HG03521 (cell line): Measurements from ENCODE around the gene KRT79.
"Not testable (repeated sequence)": the region's sequence is repeated elsewhere in the genome, so short reads cannot be mapped to it uniquely, and the experiment has no call there.

Experiments
- ATAC-seq: cut with Tn5 transposase; IDR thresholded peaks from one replicate; pipeline ENCODE4 v1.9.1; 2021; ENCODE audit warnings: mild to moderate bottlenecking, moderate library complexity; ENCODE audit not compliant: unreplicated experiment

Gene KRT79

DNA sequence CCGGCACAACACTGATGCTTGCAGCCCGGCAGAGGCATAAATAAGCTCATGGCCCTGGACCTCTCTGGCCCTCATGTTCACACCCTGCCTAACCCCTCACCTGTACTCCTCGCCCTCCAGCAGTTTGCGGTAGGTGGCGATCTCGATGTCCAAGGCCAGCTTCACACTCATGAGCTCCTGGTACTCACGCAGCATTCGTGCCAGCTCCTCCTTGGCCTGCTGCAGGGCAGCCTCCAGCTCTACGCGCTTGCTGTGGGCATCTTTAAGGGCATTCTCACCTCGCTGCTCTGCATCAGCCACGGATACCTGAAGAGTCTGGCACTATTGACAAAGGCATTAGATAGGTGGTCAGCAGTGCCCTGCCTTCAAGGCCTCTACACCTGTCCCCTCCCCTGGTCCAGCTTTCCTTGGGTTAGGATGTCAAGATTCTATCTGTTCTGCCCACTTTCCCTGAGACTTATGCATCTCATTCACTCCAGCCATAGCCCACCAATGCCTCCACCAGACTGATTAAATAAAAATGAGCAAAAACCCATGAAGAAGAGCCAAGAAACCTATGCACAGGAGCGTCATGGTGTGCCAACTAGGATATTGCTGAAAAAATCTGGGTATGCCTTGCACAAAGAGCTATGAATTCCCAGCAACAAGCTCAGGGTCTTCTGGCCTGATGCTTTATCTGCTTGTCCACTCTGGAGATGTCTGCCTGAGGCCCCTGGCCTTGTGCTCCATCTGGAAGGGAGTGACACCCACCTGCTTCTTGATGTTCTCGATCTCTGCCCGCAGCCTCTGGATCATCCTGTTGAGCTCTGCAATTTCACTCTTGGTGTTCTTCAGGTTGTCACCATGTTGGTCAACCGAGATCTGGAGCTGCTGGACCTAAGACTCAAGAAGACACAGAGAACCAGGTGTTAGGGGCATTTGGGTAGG is 26.3 kb downstream of the KRT79 start:
- ATAC-seq: no peak

GRCh38 chr12:52806821-52807543 is 27.1 kb downstream of the KRT79 start:
- no peak for ATAC-seq

DNA sequence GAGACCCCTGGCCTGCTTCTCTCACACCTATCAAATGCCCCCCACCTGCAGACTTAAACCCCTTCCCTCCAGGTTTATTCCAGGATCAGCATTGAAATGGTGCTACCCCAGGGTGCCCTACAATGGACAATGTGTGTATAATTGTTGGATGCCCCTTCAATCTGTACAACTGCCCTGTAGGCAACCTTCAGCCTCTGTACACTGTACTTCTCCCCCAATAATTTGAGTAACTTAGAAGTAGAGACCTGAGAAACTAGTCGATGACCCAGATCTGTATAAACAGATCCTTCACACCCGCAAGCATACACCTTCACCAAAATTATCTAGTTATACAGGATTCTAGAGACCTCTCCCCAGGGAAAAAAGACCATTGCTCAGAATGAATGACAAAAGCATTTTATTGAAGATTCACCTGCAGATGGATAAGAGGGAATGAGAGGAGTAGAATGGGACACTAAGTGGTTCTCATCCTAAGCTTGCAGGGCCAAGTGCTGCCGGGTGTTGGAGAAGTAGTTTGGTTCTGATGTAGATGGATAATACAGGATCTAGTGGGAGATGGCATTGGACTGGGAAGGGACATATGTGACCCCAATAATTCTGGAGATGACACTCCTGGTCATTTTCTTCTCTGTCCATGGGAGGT is 27.8 kb downstream of the KRT79 start:
- no peak for ATAC-seq

DNA sequence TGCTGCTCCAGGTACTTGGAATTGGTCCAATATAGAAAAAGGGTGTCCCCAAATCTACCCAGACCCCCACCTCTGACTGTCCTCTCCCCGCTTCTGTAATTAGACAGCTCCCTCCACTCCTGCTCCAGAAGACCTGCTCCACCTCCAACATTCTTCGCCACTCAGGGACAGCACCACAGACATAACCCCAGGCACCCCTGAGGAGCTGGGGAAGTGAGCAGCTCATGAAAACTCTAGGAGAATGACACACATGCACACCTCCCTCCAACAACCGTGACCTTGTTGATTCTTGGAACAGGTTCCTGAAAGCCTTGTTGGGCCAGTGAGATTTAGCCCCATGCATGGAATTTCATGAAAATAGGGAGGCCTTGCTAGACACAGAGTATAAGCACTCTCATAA is 28.4 kb downstream of the KRT79 start:
- ATAC-seq: no peak

GRCh38 chr12:52805000-52805399 is 29.1 kb downstream of the KRT79 start:
- ATAC-seq: no peak

GRCh38 chr12:52802442-52802841 is 31.7 kb downstream of the KRT79 start:
- ATAC-seq: no peak

- ATAC-seq: no peak
Observed at GRCh38 chr12:52801773-52802172, 32.3 kb downstream of the KRT79 start.

- ATAC-seq: no peak
Observed at GRCh38 chr12:52800259-52800917, 33.7 kb downstream of the KRT79 start.

GRCh38 chr12:52799505-52800211 is 34.5 kb downstream of the KRT79 start:
- no peak for ATAC-seq

- ATAC-seq: no peak
Observed at GRCh38 chr12:52798671-52799504, 35.2 kb downstream of the KRT79 start.

DNA sequence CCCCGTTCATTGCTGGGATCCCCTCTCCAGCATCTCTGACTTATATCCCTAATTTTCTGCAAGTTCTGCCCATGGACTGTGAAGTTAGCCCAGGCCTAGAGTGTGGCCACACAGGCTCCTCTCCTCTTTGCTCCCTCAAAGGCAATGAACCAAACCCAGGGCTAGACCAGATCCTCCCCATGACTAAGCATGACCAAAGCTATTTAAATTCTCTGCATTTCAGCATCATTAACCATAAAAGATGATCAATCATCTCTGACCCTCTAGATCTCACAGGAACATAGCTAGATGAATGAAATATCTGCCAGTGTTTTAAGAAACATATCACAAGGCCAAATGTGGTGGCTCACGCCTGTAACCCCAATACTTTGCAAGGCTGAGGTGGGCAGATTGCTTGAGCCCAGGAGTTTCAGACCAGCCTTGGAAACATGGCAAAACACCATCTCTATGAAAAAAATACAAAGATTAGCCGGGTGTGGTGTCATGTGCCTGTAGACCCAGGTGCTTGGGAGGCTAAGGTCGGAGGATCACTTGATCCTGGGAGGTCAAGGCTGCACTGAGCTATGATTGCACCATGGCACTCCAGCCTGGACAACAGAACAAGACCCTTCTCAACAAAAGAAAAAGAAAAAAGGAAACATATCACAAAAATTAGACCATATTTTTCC is 36.0 kb downstream of the KRT79 start:
- no peak for ATAC-seq

- no peak for ATAC-seq
Observed at GRCh38 chr12:52797529-52797894, 36.6 kb downstream of the KRT79 start.

DNA sequence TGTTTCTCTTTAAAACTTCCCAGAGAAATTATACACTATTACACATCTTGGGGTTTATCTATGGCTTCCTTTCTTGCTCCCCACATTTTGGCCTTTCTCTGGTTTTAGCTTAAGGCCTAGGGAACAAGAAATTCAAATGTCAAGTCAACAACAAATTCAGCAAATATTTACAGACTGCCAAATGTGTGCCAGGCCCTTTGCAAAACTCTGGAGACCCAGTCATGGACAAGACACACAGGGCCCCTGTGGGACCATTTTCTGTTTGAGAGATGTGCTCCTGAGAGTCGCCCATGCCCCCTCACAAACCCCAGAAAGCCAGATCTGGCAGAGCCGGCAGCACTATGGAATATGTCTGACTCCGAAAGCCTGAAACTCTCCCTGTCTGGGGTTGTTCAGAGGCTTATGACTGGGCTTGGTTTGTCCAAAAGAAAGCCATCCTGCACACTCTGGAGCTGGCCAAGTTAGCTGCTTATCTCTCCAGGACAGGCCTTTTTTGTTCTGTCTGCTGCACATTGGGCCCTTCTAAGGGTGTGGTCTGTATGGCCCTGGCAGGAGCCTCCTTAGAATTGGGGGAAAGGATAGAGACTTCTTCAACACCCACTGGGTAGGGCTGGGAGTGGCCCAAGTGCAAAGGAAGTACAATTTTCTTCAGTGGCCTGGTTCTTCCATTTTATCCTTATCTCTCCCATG is 37.1 kb downstream of the KRT79 start:
- ATAC-seq: no peak

- no peak for ATAC-seq
Observed at GRCh38 chr12:52796429-52796794, 37.7 kb downstream of the KRT79 start.

DNA sequence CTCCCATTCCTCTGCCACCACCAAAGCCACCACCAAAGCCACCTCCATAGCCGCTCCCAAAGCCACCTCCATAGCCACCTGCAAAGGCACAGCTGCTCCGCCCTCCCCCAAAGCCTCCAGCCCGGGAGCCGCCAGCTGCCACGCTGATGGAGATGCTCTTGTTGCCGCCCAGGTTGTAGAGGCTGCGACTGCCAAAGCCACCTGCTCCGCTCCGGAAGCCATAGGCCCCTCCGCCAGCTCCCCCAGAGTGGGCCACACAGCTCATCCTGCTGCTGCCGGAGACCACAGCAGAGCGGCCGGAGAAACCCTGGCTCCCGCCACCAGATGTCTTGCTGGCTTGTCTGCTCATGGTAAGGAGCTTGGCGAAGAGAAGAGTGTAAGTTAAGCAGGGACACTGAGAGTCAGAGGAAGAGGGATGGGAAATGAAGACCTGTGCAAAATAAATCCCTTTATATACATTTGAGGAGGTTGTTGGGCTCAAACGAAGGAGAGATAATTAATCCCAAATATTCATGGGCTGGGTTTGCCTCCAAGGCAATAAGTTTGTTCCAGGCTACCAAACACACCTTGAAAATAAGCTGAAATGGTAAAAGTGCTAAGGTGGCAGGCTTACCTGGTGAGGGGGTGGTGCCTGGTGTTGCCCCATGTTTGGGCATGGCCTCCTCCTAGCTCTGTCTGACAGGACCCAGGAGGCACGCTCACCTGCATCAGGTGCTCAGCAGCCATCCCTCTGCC is 38.2 kb downstream of the KRT79 start, which contains the start of gene KRT3:
TSS of gene KRT3 (minus strand) at position 424 of the 735 bp plus-strand sequence. CDS start at position 349, 75 bp downstream.
- no peak for ATAC-seq

DNA sequence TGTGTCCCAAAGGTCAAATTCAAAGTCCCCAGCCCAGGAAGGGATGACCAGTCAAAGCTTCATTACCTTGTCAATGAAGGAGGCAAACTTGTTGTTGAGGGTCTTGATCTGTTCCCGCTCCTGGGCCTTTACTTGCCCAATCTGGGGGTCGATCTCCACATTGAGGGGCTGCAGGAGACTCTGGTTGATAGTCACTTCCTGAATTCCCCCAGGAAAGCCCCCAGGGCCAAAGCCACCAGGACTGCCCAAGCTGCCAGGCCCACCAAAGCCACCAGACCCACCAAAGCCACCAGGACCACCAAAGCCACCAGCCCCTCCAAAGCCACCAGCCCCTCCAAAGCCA is 38.8 kb downstream of the KRT79 start:
- not testable (repeated sequence) for ATAC-seq

DNA sequence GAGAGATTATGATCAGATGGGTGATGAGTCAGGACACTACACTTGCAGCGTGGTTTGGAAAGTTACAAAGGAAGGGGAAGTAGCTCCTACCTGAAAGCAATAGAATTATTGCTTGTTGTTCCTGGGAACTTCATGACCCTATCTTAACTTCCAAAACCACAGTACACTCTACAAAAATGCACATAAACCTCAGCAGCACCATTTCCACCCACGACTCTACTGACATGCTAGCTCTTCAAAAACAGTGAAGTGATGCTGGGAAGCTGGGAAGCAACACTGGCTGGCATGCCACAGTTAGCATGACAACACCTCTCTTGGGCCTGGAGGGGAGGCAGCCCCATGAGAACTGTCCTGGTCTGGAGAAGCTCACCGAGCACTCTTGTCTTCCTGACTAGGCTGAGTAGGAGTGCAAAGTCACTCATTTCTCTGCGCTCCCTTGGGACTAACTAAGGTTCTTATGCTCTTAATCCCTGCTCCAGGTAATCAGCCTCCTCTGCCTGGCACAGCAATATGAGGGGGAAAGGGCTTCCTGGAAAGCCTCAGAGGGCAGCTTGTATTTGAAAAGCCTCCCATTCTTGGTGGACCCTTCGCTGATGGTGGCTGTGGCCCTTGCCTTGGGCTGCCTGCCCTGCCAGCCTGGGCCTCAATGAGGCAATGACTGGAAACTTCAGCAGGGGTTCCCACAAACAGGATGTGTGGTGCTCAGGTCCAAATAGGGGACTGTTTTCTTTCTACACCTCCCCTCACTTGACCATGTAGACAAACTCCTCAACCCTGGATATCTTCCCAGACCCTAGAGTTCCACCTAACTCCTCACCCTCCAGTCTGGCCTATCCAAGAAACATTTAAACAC is 39.4 kb downstream of the KRT79 start:
- ATAC-seq: no peak
